ENCODE results near the gene CTR9.
"Not testable (repeated sequence)": the region's sequence is repeated elsewhere in the genome, so short reads cannot be mapped to it uniquely, and the experiment has no call there.

The CTR9 gene

GRCh38 chr11:10785146-10785474 is 34.1 kb downstream of the CTR9 start:
- DNase-seq, result no peak

GRCh38 chr11:10786451-10786850 is 35.4 kb downstream of the CTR9 start:
- DNase-seq, result no peak

- DNase-seq, result peak; percentile 89
Measured at GRCh38 chr11:10792385-10793068, 41.5 kb downstream of the CTR9 start.

GRCh38 chr11:10793470-10794255 is 42.6 kb downstream of the CTR9 start:
- no peak for DNase-seq

GRCh38 chr11:10796191-10796590 is 45.1 kb downstream of the CTR9 start:
- DNase-seq, result no peak

GRCh38 chr11:10797001-10797400 is 46.0 kb downstream of the CTR9 start:
- DNase-seq, result no peak

GRCh38 chr11:10797531-10797930 is 46.5 kb downstream of the CTR9 start:
- DNase-seq, result no peak

GRCh38 chr11:10798330-10798928 is 47.4 kb downstream of the CTR9 start:
- no peak for DNase-seq

- DNase-seq, result no peak
Measured at GRCh38 chr11:10800292-10800691, 49.2 kb downstream of the CTR9 start.

GRCh38 chr11:10803676-10804075 is 52.6 kb downstream of the CTR9 start:
- no peak for DNase-seq

- no peak for DNase-seq
Measured at GRCh38 chr11:10805741-10806140, 54.7 kb downstream of the CTR9 start.

- no peak for DNase-seq
Measured at GRCh38 chr11:10806206-10806605, 55.2 kb downstream of the CTR9 start.

- DNase-seq, result peak; percentile 53
Measured at GRCh38 chr11:10807493-10808234, 56.6 kb downstream of the CTR9 start.

- no peak for DNase-seq
Measured at GRCh38 chr11:10808235-10808552, 57.1 kb downstream of the CTR9 start.

GRCh38 chr11:10808553-10809372 is 57.7 kb downstream of the CTR9 start, which contains the start of gene EIF4G2:
TSS of gene EIF4G2 (minus strand) at chr11:10808926.
- DNase-seq, result peak; percentile 97

- peak; percentile 64 for DNase-seq
Measured at GRCh38 chr11:10809373-10810160, 58.5 kb downstream of the CTR9 start.

- no peak for DNase-seq
Measured at GRCh38 chr11:10813945-10814344, 62.9 kb downstream of the CTR9 start.

GRCh38 chr11:10818594-10818993 is 67.5 kb downstream of the CTR9 start:
- DNase-seq, result no peak

GRCh38 chr11:10822491-10822890 is 71.4 kb downstream of the CTR9 start:
- not testable (repeated sequence) for DNase-seq

GRCh38 chr11:10823152-10823579 is 72.1 kb downstream of the CTR9 start:
- DNase-seq, result no peak

- DNase-seq, result no peak
Measured at GRCh38 chr11:10824888-10825287, 73.8 kb downstream of the CTR9 start.

GRCh38 chr11:10828402-10828801 is 77.4 kb downstream of the CTR9 start:
- no peak for DNase-seq
